ENCODE data around the gene NDUFAF8.

GRCh38 chr17:81239714-81240555, 817 bp downstream of the NDUFAF8 start:
- no peak for TF ChIP-seq POLR2AphosphoS5 (IDR thresholded peaks at IDR 0.05)
- TF ChIP-seq, protein P1, sequence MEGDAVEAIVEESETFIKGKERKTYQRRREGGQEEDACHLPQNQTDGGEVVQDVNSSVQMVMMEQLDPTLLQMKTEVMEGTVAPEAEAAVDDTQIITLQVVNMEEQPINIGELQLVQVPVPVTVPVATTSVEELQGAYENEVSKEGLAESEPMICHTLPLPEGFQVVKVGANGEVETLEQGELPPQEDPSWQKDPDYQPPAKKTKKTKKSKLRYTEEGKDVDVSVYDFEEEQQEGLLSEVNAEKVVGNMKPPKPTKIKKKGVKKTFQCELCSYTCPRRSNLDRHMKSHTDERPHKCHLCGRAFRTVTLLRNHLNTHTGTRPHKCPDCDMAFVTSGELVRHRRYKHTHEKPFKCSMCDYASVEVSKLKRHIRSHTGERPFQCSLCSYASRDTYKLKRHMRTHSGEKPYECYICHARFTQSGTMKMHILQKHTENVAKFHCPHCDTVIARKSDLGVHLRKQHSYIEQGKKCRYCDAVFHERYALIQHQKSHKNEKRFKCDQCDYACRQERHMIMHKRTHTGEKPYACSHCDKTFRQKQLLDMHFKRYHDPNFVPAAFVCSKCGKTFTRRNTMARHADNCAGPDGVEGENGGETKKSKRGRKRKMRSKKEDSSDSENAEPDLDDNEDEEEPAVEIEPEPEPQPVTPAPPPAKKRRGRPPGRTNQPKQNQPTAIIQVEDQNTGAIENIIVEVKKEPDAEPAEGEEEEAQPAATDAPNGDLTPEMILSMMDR (IDR thresholded peaks at IDR 0.05) = no peak

Data from prostate gland (tissue), 2 donors.